HG02885 (cell line): Measurements from ENCODE around the gene PARD3.
A peak's percentile ranks its signal among the peaks of the same experiment; 100 is the strongest.

Experiments
- ATAC-seq: cut with Tn5 transposase; IDR thresholded peaks from one replicate; pipeline ENCODE4 v1.9.1; 2021; ENCODE audit warnings: mild to moderate bottlenecking; ENCODE audit not compliant: unreplicated experiment, poor library complexity

The PARD3 gene

GRCh38 chr10:34256216-34256615, 558.9 kb downstream of the PARD3 start:
- ATAC-seq: no peak

- ATAC-seq: no peak
Observed at GRCh38 chr10:34255035-34255434, 560.1 kb downstream of the PARD3 start.

DNA sequence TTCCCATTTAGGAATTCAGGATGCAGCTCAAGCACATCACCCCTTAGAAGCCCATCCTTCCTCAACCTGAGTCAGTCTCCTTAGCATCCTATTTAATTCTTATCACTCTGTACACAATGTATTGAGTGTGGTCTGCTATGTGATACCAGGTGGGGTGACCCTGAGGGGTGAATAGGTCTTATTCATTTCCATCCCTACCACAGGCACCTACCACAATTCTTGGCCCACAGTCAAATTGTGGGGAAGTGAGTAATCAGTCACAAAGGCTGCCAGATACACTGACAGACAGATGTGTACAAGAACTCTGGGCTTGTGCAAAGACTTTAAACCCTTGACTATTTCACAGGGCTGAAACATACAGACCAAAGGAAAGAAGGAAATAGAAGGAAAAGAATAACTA, 560.5 kb downstream of the PARD3 start:
- peak; percentile 56 for ATAC-seq

GRCh38 chr10:34252111-34252510, 563.0 kb downstream of the PARD3 start:
- no peak for ATAC-seq

GRCh38 chr10:34251177-34251576, 563.9 kb downstream of the PARD3 start:
- no peak for ATAC-seq

GRCh38 chr10:34250722-34251121, 564.4 kb downstream of the PARD3 start:
- no peak for ATAC-seq

GRCh38 chr10:34249634-34250033, 565.5 kb downstream of the PARD3 start:
- peak; percentile 53 for ATAC-seq

GRCh38 chr10:34247560-34247959, 567.5 kb downstream of the PARD3 start:
- ATAC-seq: no peak

DNA sequence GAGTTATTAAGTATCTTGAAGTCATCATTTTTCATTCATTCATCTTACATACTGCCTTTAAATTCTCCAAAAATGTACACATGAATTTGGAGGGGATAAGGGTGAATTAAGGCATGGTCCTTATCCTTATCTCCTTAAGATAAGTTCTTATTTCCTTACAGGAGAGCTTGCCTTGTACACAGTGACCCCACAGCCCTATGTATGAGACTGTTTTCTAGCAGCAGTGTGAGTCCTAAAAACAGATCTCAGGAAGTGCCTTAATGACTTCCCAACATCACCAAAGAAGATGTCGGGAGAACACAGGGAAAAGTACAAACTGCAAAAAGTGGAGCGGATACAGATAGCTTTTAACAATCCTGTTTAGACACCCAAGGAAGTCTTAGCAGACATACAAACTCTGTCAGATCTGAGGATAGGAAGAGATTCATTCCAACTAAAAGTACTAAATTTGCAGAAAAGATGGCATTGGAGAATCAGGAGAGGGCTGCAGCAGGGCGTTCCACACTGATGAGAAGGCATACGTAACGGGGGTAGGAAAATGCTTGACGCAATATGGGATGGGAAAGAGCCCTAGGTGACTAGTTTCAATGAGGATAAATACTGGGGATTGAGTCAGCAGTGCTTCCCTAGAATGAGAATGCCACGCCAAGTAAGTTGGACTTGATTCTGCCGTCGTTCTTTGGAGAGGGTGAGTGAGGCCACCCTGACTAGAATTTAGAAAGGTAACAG, 570.2 kb downstream of the PARD3 start:
- no peak for ATAC-seq

GRCh38 chr10:34241226-34242000, 573.7 kb downstream of the PARD3 start:
- no peak for ATAC-seq

DNA sequence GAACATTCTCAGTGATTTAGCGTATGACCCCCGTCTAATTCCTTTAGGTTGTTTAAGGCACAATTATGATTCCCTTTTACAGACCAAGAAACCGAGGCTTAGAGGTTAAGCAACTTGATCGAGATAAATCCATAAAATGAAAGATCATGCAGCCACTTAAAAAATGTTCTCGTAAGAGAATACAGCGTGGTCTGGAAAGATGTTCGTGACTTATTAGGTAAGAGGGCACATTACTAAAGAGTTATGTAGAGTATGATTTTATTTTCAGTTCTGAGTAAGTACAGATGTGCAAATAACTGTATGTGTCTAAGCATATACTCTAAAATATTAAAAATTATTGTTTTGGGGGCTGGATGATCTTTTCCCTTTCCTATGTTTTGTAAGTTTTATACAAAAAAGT, 575.1 kb downstream of the PARD3 start:
- no peak for ATAC-seq

DNA sequence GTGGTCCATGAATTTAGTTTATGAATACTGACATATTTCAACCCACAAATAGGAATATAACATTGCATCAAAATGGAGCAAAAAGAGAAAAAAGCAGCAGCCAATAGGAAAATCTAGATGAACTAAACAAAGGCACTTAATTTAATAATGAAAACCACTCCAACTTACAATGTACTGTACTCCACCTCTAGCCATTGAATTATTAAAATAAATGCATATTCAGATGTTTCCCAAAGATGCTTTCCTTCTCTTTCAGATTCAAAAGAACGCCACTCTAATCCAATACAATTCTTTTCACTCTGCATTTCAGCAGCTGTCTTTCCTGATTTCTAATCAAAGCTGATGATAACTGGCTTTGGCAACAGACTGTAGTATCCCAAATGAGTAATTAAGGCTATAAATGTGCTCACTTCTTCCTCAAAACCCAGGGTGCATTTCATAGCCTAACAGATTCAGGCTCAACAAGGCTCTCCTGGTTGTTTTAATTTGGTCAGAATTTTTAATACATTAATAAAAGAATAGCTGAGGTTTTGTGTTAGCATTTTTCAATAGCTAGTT, 577.1 kb downstream of the PARD3 start:
- no peak for ATAC-seq

DNA sequence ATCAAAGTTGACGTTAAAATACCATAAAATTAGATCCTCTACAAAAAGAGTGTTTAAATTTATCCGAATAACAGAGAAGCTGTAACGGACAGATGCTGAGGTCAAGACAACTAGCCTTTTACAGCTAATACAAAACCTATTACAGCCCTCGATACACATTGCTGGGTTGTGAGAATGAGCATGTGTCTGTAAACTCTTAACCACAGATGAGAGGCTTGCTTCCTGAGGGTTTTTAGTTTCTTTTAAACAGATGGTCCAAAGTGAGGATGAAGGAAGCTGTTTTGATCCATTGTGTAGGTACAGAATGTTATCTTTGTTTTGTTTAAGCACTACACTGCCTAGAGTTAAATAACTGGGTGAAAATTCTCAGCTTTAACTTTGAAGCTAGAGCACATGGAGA, 578.2 kb downstream of the PARD3 start:
- ATAC-seq: no peak

GRCh38 chr10:34235164-34235832, 579.8 kb downstream of the PARD3 start:
- ATAC-seq: no peak

- ATAC-seq: no peak
Observed at GRCh38 chr10:34232481-34232880, 582.6 kb downstream of the PARD3 start.

- no peak for ATAC-seq
Observed at GRCh38 chr10:34231441-34232180, 583.5 kb downstream of the PARD3 start.

DNA sequence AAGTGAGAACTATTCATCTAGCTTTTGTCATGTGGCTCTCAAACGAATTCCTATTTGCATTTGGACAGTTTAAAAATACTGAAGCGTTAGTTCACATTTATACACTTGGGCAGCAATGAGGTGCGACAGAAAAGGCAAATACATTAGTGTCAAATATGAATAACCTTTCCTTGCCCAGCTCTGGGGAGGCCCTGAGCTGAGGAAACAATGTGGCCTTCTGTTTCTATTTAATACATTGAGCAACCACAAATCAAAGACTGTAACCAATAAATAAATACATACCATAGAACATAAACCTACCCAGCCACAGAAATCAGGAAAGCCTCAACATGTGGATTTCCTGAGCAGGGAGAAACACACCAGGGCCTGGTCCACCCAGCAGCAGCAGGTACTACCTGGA, 585.2 kb downstream of the PARD3 start:
- no peak for ATAC-seq

GRCh38 chr10:34228066-34228465, 587.0 kb downstream of the PARD3 start:
- no peak for ATAC-seq

DNA sequence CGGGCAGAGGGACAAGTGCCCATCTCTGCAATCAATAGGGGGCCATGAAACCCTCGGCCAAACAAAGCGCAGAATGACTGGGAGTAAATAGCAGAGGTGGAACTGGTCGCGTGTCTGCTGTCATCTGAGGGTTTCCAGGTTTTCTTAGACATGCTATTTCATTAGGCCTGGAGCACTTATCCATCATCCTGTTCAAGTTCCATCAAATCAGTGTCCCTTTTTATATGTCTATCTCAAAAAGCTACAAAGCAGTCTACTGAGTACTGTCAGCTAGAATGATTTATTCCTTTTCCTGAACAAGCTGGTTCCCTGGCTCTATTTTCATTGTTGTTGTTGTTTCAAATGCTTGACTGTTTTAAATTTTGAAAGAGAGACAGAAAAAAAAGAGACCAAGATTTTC, 590.5 kb downstream of the PARD3 start:
- ATAC-seq: no peak

- ATAC-seq: no peak
Observed at GRCh38 chr10:34223658-34224057, 591.4 kb downstream of the PARD3 start.
